SK-N-SH treated with all-trans-retinoic acid at 6 μM for 48 hours (cell line): ENCODE measurements around the gene ABCA1.

Source experiments
- ATAC-seq: fragments of 200-7000 bp; cut with Tn5 transposase; 3 replicates; pipeline ENCODE4 v1.9.1; 2020; ENCODE audit warnings: mild to moderate bottlenecking, moderate library complexity
- ARNTL ChIP-seq: fragments of 450-650 bp; formaldehyde crosslinking; IDR thresholded peaks from 2 replicates; pipeline ENCODE4 v1.5.0; 2020; ENCODE audit warnings: low read depth, mild to moderate bottlenecking, moderate library complexity, borderline replicate concordance
- CREB5 ChIP-seq: fragments of 250-450 bp; sonication (Bioruptor Pico); IDR thresholded peaks from 2 replicates; pipeline ENCODE4 v1.5.1; 2020; ENCODE audit warnings: low read depth, mild to moderate bottlenecking, moderate library complexity
- CSDC2 ChIP-seq: fragments of 250-450 bp; sonication (Bioruptor Pico); IDR thresholded peaks from 2 replicates; pipeline ENCODE4 v1.5.0; 2020; ENCODE audit warnings: mild to moderate bottlenecking, moderate library complexity
- CSRNP3 ChIP-seq: fragments of 250-450 bp; sonication (Bioruptor Pico); IDR thresholded peaks from 2 replicates; pipeline ENCODE4 v1.5.1; 2021; ENCODE audit warnings: mild to moderate bottlenecking, moderate library complexity
- GLIS3 ChIP-seq: fragments of 250-450 bp; sonication (Bioruptor Pico); IDR thresholded peaks from 2 replicates; pipeline ENCODE4 v1.5.0; 2020; ENCODE audit warnings: mild to moderate bottlenecking, moderate library complexity
- ISL1 ChIP-seq: fragments of 250-450 bp; sonication (Bioruptor Pico); IDR thresholded peaks from 2 replicates; pipeline ENCODE4 v2.1.2; 2022; ENCODE audit warnings: mild to moderate bottlenecking, moderate library complexity
- OSR1 ChIP-seq: fragments of 250-450 bp; sonication (Bioruptor Pico); IDR thresholded peaks from 2 replicates; pipeline ENCODE4 v1.8.0; 2022; ENCODE audit warnings: moderate library complexity, mild to moderate bottlenecking, inconsistent platforms
- PATZ1 ChIP-seq: fragments of 250-450 bp; sonication (Bioruptor Pico); IDR thresholded peaks from 2 replicates; pipeline ENCODE4 v1.8.0; 2020; ENCODE audit warnings: mild to moderate bottlenecking, moderate library complexity, borderline replicate concordance
- POU6F1 ChIP-seq: fragments of 250-450 bp; sonication (Bioruptor Pico); IDR thresholded peaks from 2 replicates; pipeline ENCODE4 v1.8.0; 2021; ENCODE audit warnings: low read depth, mild to moderate bottlenecking, moderate library complexity, borderline replicate concordance
- PPARA ChIP-seq: fragments of 250-450 bp; sonication (Bioruptor Pico); IDR thresholded peaks from 2 replicates; pipeline ENCODE4 v1.5.0; 2020; ENCODE audit warnings: mild to moderate bottlenecking, borderline replicate concordance
- RARB ChIP-seq: fragments of 250-450 bp; sonication (Bioruptor Pico); IDR thresholded peaks from 2 replicates; pipeline ENCODE4 v1.8.0; 2021; ENCODE audit warnings: mild to moderate bottlenecking, moderate library complexity
- SNAI2 ChIP-seq: fragments of 250-450 bp; sonication (Bioruptor Pico); IDR thresholded peaks from 2 replicates; pipeline ENCODE4 v1.5.0; 2020; ENCODE audit warnings: mild to moderate bottlenecking, moderate library complexity
- TOX ChIP-seq: fragments of 250-450 bp; sonication (Bioruptor Pico); IDR thresholded peaks from 2 replicates; pipeline ENCODE4 v1.8.0; 2021; ENCODE audit warnings: mild to moderate bottlenecking, moderate library complexity, borderline replicate concordance
- ZC3H10 ChIP-seq: fragments of 250-450 bp; sonication (Bioruptor Pico); IDR thresholded peaks from 2 replicates; pipeline ENCODE4 v1.5.1; 2021; ENCODE audit warnings: mild to moderate bottlenecking, moderate library complexity
- ZNF565 ChIP-seq: fragments of 450-650 bp; formaldehyde crosslinking; conservative IDR thresholded peaks from 2 replicates; pipeline ENCODE4 v1.5.0; 2020; ENCODE audit warnings: low read depth, mild to moderate bottlenecking, moderate library complexity
- ZNF70 ChIP-seq: fragments of 450-650 bp; formaldehyde crosslinking; IDR thresholded peaks from 2 replicates; pipeline ENCODE4 v1.5.0; 2020; ENCODE audit warnings: mild to moderate bottlenecking, moderate library complexity

Gene ABCA1

GRCh38 chr9:104974053-104974962 lies 46.4 kb upstream of the ABCA1 start:
- no peak for ATAC-seq
- no peak for TF ChIP-seq ZNF70 (CRISPR knock-in tag)
- no peak for TF ChIP-seq CSRNP3 (CRISPR knock-in tag)
- TF ChIP-seq CREB5 = no peak
- no peak for TF ChIP-seq OSR1
- TF ChIP-seq ARNTL (CRISPR knock-in tag) = no peak
- TF ChIP-seq TOX = no peak
- TF ChIP-seq ZC3H10 = no peak
- no peak for TF ChIP-seq ZNF565 (CRISPR knock-in tag)
- no peak for TF ChIP-seq SNAI2 (CRISPR knock-in tag)

- no peak for ATAC-seq
- TF ChIP-seq CREB5 (no peak), PATZ1 (CRISPR knock-in tag) (no peak), RARB (no peak), ISL1 (CRISPR knock-in tag) (no peak)
- TF ChIP-seq, all 23 proteins: peak for 0
Measured at GRCh38 chr9:104972242-104972866, 44.4 kb upstream of the ABCA1 start.

- ATAC-seq = no peak
Measured at GRCh38 chr9:104971511-104971910, 43.6 kb upstream of the ABCA1 start.

GRCh38 chr9:104970271-104970987 lies 42.5 kb upstream of the ABCA1 start:
- no peak for ATAC-seq
- TF ChIP-seq PATZ1 (CRISPR knock-in tag) (no peak), ZNF70 (CRISPR knock-in tag) (no peak), CREB5 (no peak), CSRNP3 (CRISPR knock-in tag) (no peak), SNAI2 (CRISPR knock-in tag) (no peak), POU6F1 (CRISPR knock-in tag) (no peak)

More at GRCh38 chr9:104971511-104971910, 43.6 kb upstream of the ABCA1 start:
- TF ChIP-seq ZC3H10 (no peak), ZNF565 (CRISPR knock-in tag) (no peak), RARB (no peak), ISL1 (CRISPR knock-in tag) (no peak), CSDC2 (CRISPR knock-in tag) (no peak), OSR1 (no peak), PPARA (no peak), GLIS3 (CRISPR knock-in tag) (no peak), CSRNP3 (CRISPR knock-in tag) (no peak)
